GF-D8 (cell line): ENCODE data around the gene CEACAM19.

Experiments
- DNase-seq: peaks from one replicate; lab custom pipeline; 2025; lab: John Stamatoyannopoulos, UW

Gene CEACAM19

DNA sequence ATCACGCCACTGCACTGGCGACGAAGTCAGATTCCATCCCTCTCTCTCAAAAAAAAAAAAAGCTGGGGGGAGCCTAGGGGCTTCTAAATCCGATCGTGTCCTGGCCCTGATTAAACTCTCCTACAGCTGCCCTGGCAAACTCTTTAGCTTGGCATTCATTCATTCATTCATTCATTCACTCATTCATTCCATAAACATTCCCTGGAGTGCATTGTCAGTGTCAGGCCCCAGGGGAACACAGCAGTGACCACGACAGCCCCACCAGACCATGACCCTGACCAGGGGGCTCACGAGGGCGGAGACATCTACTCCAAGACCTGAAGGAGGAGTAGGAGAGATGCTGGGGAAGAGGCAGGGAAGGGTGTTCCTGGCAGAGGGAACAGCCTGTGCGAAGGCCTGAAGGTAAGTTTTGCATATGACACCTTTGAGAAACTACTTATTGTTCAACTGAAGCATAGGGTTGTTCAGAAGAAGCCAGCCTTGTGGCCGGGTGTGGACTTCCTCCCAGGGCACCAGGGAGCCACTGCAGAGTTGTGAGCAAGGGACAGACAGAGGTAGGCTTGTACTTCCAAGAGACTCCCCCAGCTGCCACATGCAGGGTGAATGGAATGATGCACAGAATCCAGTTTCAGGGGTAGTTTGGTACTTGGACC, 52.1 kb downstream of the CEACAM19 start:
- peak; percentile 44 for DNase-seq

DNA sequence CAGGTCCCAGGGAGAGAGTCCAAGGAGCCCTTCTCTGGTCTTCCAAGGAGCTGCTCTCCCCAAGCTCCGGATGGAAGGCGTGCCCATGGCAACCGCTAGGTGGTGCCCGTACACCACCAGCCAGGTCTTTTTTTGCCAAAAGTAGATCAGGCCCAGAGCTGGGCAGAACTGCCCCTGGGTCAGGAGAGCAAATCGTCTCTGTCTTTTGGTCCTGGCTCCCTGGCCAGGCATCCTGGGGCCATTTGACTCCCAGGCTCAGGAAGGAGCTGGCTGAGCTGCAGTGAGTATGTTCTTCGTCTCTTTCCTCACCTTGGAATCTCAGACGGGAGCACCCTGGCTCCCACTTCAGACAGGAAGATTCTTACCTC, 52.7 kb downstream of the CEACAM19 start:
- peak; percentile 44 for DNase-seq

DNA sequence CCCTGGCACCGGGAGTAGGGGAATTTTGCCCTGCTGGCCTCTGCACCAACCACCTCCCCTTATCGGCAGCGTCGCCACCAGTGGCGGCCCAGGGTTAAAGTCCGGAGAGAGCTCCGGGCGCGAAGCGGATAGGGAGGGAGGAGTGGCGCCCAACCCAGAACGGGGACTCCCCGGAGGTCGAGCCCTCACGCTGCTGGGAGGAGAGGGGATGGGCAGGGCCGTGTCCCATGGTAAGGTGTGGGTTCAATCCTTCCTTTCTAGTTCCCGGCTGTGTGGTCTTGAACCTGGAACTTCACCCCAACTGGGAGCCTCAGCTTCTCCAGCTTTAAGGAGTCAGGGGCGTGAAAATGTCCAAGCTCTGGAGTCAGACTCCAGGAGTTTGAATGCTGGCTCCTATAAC, 54.0 kb downstream of the CEACAM19 start:
- DNase-seq = no peak

DNA sequence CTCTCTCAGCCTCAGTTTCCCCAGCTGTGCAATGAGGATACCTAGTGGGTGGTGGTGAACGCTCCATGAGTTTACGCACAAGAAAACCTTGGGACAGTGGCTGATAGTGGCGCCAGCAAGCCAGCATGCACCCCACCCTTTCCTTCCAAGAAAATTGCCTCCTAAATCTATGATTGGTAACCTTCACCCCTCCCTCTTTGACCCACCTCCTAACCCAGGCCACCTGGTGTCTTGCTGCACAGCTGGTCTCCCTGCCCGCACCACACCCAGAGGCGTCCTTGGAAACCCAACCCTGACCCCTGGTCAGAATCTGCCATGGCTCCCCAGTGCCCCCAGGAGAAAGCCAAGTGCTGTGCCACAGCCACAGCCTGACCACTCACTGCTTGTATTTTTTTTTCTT, 54.4 kb downstream of the CEACAM19 start:
- no peak for DNase-seq

DNA sequence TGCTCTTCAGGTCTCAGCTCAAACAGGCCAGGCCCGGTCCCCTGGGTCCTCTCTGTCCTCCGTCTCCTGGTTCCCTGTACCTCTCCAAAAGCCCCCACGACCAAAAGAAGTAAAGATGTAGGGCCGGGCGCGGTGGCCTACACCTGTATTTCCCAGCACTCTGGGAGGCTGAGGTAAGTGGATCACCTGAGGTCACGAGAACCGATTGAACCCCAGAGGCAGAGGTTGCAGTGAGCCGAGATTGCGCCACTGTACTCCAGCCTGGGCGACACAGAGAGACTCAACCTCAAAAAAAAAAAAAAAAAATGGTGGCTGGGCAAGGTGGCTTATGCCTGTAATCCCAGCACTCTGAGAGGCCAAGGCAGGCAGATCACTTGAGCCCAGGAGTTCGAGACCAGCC, 55.2 kb downstream of the CEACAM19 start:
- DNase-seq = no peak

DNA sequence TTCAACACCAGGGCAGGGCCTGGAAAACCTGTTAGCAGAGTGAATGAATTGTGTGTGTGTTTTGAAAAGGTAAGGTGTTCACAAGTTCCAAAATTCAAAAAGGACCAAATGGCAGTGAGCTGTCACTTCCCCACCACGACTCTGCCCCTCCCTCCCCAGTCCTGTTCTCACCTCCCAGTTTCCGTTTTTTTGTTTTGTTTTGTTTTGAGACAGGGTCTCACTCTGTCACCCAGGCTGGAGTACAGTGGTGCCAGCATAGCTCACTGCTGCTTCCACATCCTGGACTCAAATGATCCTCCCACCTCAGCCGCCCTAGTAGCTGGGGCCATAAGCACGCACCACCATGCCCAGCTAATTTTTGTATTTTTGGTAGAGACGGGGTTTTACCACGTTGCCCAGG, 56.9 kb downstream of the CEACAM19 start:
- DNase-seq = no peak

DNA sequence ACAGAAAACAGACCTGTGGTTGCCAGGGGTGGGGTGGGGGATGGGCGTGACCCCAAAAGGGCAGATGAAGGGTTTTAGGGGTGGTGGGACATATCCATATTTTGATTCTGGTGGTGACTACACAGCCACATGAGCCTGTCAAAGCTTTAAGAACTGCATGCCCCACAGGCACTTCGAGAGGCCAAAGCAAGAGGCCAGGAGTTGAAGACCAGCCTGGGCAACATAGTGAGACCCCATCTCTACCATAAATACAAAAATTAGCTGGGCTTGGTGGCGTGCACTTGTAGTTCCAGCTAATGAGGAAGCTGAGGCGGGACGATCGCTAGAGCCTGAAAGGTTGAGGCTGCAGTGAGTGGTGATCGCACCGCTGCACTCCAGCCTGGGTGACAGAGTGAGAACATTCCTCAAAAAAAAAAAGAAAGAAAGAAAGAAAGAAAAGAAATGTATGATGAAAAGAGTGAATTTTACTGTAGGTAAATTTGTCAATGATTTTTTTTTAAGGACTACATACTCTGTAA, 58.3 kb downstream of the CEACAM19 start:
- no peak for DNase-seq

DNA sequence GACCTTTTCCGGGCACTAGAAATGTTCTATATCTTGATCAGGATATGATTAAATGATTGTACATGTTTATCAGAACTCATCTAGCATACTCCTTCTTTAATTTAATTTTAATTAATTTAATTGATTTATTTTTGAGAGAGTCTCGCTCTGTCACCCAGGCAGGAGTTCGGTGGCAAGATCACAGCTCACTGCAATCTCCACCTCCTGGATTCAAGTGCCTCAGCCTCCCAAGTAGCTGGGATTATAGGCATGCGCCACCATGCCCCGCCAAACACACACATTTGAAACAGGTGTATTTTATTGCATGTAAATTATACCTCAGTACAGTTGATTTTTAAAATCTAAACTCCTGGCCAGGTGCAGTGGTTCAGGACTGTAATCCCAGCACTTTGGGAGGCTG, 59.8 kb downstream of the CEACAM19 start:
- no peak for DNase-seq

DNA sequence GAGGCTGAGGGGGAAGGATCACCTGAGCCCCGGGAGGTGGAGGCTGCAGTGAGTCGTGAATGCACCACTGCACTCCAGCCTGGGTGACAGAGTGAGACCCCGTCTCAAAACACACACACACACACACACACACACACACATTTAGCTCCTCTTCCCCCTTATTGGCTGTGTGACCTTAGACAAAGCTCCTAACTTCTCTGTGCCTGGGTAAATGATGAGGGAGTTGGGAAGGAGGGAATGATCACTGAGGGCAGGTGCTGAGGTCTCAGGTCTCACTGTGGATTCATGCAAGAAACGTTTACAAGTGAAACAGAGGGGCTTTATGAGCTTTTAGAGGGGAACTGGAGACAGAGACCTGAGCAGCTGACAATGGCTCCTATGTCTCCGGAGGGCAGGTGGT, 60.3 kb downstream of the CEACAM19 start:
- DNase-seq = no peak

DNA sequence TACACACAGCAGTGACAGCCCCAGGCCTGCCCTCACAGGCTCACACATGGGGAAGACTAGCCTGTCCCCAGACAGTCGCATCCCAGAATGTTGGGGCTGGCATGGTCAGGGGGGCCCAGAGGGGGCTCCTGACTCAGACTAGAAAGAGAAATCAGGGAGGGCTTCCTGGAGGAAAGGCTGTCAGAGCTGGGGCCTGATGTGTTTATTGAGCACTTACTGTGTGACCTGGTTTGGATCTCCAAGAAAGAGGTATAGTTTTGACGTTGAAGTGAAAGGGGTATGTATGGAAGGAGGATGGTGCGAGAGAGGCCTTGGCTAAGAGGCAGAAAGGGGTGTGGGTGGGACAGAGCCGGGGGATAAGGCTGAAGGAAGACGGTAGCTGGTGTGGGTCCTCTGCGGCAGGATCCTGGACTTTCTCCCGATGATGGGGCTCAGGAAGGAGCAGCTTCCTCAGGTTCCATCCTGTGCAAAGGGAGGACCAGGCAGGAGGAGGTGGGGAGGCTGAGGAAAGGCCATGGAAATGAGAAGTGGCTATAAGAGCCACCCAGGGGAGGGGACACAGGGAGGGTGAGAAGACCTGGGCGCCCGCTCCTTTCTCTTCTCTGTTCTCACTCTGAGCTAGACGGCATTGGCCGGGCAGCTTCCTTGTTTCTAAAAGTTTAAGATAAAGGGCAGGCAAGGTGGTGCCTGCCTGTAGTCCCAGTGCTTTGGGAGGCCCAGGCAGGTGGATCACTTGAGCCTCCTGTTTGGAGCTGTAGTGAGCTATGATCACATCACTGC, 61.1 kb downstream of the CEACAM19 start:
- no peak for DNase-seq
